GM12874 (cell line): Measurements from ENCODE around the gene HCN4.

ENCODE experiments used
- CTCF ChIP-seq: IDR thresholded peaks from 2 replicates; pipeline ENCODE4 v1.5.1; 2011; ENCODE audit warnings: low read depth, mild to moderate bottlenecking, control low read depth, low read length, moderate library complexity; ENCODE audit not compliant: insufficient read depth

HCN4 gene

DNA sequence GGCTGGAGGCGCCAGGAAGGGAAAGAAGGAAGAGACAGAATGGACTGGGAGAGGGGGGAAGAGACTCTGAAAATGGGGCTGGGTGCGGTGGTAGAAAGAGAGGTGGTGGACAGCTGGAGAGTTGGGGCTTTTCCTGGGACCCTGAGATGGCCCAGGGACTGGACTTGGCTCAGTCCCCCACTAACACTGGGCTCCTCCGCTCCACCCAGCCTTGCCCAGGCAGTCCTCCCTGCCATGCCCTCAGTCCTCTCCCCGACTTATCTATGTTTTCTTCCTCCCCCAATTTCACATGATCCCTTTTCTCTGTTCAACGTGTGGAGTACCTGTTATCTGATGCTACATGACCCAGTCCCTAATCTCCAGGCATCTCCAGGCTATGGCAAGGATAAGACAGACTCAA lies 6.3 kb upstream of the HCN4 start:
- TF ChIP-seq CTCF: no peak

DNA sequence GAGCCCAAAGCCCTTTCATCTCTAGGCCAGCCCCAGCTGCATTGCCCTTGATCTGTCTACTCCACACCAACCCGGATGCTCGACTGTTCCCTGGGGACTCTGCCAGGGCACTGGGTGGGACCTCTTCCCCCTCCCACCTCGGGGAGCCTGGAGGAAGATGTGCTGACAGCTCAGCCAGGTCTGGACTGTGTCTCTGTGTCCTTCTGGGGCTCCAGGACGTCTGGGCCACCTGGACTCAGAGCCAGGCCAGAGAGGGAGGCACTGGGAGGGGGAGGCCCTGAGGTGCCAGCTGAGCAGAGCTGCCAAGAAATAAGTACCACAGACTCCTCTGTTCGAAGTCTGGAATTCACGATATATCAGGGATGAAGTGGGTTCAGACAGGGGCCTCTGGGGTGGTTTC lies 5.8 kb upstream of the HCN4 start:
- TF ChIP-seq CTCF: no peak

GRCh38 chr15:73373221-73373620 lies 4.5 kb upstream of the HCN4 start:
- TF ChIP-seq CTCF: no peak

- TF ChIP-seq CTCF: no peak
These were observed 3.1 kb upstream of the HCN4 start for GRCh38 chr15:73371812-73372211.

- TF ChIP-seq CTCF: no peak
These were observed 1.4 kb upstream of the HCN4 start for GRCh38 chr15:73370151-73370550.

- no peak for TF ChIP-seq CTCF
These were observed 466 bp upstream of the HCN4 start for GRCh38 chr15:73369154-73369694.

DNA sequence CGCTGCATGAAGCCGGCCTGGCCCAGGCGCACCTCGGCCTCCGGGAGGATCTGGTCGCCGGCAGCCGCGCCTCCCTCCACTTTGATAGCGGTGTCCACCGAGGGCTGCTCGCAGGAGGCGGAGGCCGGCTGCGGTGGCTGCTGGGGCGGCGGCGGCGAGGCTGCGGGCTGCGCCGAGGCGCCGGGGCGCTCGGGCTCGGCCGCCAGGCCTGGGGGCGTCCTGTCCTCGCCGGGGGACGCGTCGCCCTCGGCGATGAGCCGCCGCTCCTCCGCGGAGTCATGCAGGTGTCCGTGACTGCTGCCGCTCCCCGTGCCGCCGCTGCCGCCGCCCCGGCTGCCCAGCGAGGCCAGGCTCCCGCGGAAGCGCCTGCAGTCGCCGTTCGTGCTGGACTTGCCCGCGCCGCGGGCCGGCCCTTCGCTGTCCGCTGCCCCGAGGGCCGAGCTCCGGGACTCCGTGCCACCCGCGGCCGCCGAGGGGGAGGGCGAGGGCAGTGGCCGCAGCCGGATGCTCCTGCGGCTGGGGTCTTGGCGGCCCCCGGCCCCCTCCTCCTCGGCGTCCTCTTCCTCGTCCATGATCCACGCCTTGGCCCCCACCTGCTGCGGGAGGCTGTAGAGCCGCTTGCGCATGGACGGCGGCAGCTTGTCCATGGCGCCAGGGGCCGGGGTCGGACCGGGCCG lies 996 bp downstream of the HCN4 start:
- TF ChIP-seq CTCF: no peak
